RWPE2 (cell line): ENCODE measurements around the gene MMP17.
"Not testable (repeated sequence)": the region's sequence is repeated elsewhere in the genome, so short reads cannot be mapped to it uniquely, and the experiment has no call there.

Experiments used
- ATAC-seq: fragments of 200-7000 bp; cut with Tn5 transposase; 3 replicates; pipeline ENCODE4 v1.9.1; 2021; ENCODE audit warnings: low read depth
- DNase-seq: peaks from one replicate; pipeline ENCODE4 v3.0.0-alpha.2; 2020; ENCODE audit warnings: low spot score
- H3K27ac ChIP-seq: fragments of 450-650 bp; 2 replicates; pipeline ENCODE4 v1.5.1; 2017; ENCODE audit warnings: mild to moderate bottlenecking; ENCODE audit not compliant: poor library complexity, severe bottlenecking
- H3K27me3 ChIP-seq: fragments of 250-450 bp; sonication (Bioruptor Pico); 2 replicates; pipeline ENCODE4 v1.5.1; 2021; ENCODE audit warnings: mild to moderate bottlenecking, moderate library complexity; ENCODE audit not compliant: insufficient read depth, poor library complexity, severe bottlenecking
- H3K36me3 ChIP-seq: fragments of 250-450 bp; sonication (Bioruptor Pico); 2 replicates; pipeline ENCODE4 v1.5.1; 2020; ENCODE audit warnings: low read depth, mild to moderate bottlenecking, moderate library complexity
- H3K4me1 ChIP-seq: fragments of 250-450 bp; sonication (Bioruptor Pico); 2 replicates; pipeline ENCODE4 v1.5.1; 2021; ENCODE audit warnings: mild to moderate bottlenecking, moderate library complexity; ENCODE audit not compliant: insufficient read depth, poor library complexity, severe bottlenecking
- H3K4me3 ChIP-seq: fragments of 250-450 bp; sonication (Bioruptor Pico); 2 replicates; pipeline ENCODE4 v1.5.1; 2021; ENCODE audit warnings: mild to moderate bottlenecking, moderate library complexity; ENCODE audit not compliant: severe bottlenecking
- H3K9me3 ChIP-seq: fragments of 250-450 bp; sonication (Bioruptor Pico); 2 replicates; pipeline ENCODE4 v1.5.1; 2021; ENCODE audit warnings: mild to moderate bottlenecking, moderate library complexity; ENCODE audit not compliant: severe bottlenecking
- CTCF ChIP-seq: fragments of 450-650 bp; IDR thresholded peaks from one replicate; pipeline ENCODE4 v1.5.1; 2017; ENCODE audit warnings: mild to moderate bottlenecking, moderate library complexity; ENCODE audit not compliant: poor library complexity, severe bottlenecking

Gene MMP17

GRCh38 chr12:131806674-131807073 lies 21.5 kb upstream of the MMP17 start:
- DNase-seq: no peak
- Histone ChIP-seq H3K9me3 (no peaks in the 10 kb centered on the region), H3K27me3 (no peaks in the 10 kb centered on the region), H3K4me1 (no peaks in the 10 kb centered on the region), H3K36me3 (no peaks in the 10 kb centered on the region), H3K4me3 (no peak overlapping the region), H3K27ac (no peak overlapping the region)
- ATAC-seq: no peak
- no peak for TF ChIP-seq CTCF

GRCh38 chr12:131808744-131809371 lies 19.3 kb upstream of the MMP17 start:
- no peak for TF ChIP-seq CTCF
- no peak overlapping the region for H3K27ac ChIP-seq
- no peak overlapping the region for H3K4me3 ChIP-seq
- DNase-seq (no peak), ATAC-seq (no peak)
- no peaks in the 10 kb centered on the region for H3K4me1 ChIP-seq
- H3K36me3 ChIP-seq: no peaks in the 10 kb centered on the region
- H3K9me3 ChIP-seq: no peaks in the 10 kb centered on the region
- H3K27me3 ChIP-seq: no peaks in the 10 kb centered on the region

- not testable (repeated sequence) for H3K27me3 ChIP-seq, ATAC-seq, H3K9me3 ChIP-seq, H3K4me1 ChIP-seq, DNase-seq, H3K36me3 ChIP-seq, H3K27ac ChIP-seq, H3K4me3 ChIP-seq
Observed at GRCh38 chr12:131809476-131810254, 18.5 kb upstream of the MMP17 start.

GRCh38 chr12:131810726-131811125 lies 17.5 kb upstream of the MMP17 start:
- Histone ChIP-seq H3K4me3 (no peak overlapping the region), H3K9me3 (no peaks in the 10 kb centered on the region), H3K27me3 (no peaks in the 10 kb centered on the region), H3K36me3 (no peaks in the 10 kb centered on the region), H3K27ac (no peak overlapping the region), H3K4me1 (no peaks in the 10 kb centered on the region)
- TF ChIP-seq CTCF: no peak
- no peak for DNase-seq
- no peak for ATAC-seq

- no peak overlapping the region for H3K27ac ChIP-seq
- no peaks in the 10 kb centered on the region for H3K36me3 ChIP-seq
- DNase-seq: no peak
- no peaks in the 10 kb centered on the region for H3K9me3 ChIP-seq
- TF ChIP-seq CTCF: no peak
- H3K4me3 ChIP-seq: no peak overlapping the region
- no peaks in the 10 kb centered on the region for H3K27me3 ChIP-seq
- ATAC-seq: no peak
- no peaks in the 10 kb centered on the region for H3K4me1 ChIP-seq
Observed at GRCh38 chr12:131815131-131815530, 13.1 kb upstream of the MMP17 start.
